Effector memory CD8-positive, alpha-beta T cell (primary cell): ENCODE results near the gene ETV7.

Experiments used
- ATAC-seq: fragments of 150-1000 bp; cut with Tn5 transposase; replicated peaks from 2 replicates; pipeline ENCODE4 v1.10.0; 2021; ENCODE audit warnings: mild to moderate bottlenecking, moderate library complexity
- DNase-seq, 3 experiments: peaks; one replicate each; pipeline ENCODE4 v3.0.0; 2021
- H3K27ac Mint-ChIP-seq, 2 donors: one replicate each; pipeline ENCODE4 v1.8.0; 2022; ENCODE audit warnings: mild to moderate bottlenecking in 2 of 2, mixed read lengths in 2 of 2, moderate library complexity in 2 of 2
- H3K27me3 Mint-ChIP-seq, 2 donors: one replicate each; pipeline ENCODE4 v1.8.0; 2022; ENCODE audit warnings: mixed read lengths in 2 of 2
- H3K36me3 Mint-ChIP-seq: one replicate; pipeline ENCODE4 v1.8.0; 2022; ENCODE audit warnings: mild to moderate bottlenecking, moderate library complexity, mixed read lengths; ENCODE audit not compliant: insufficient read depth
- H3K4me1 Mint-ChIP-seq, 2 donors: one replicate each; pipeline ENCODE4 v1.8.0; 2022; ENCODE audit warnings: low read depth in 2 of 2, mixed read lengths in 2 of 2
- H3K4me3 Mint-ChIP-seq, 2 donors: one replicate each; pipeline ENCODE4 v1.8.0; 2022; ENCODE audit warnings: mild to moderate bottlenecking in 2 of 2, mixed read lengths in 2 of 2, moderate library complexity in 2 of 2
- H3K9me3 Mint-ChIP-seq, 2 donors: one replicate each; pipeline ENCODE4 v1.8.0; 2022; ENCODE audit warnings: mixed read lengths in 2 of 2

ETV7 gene

GRCh38 chr6:36380166-36380565, 7.3 kb downstream of the ETV7 start:
- H3K36me3 Mint-ChIP-seq, result peaks cover 4% of the 10 kb centered on the region
- H3K27ac Mint-ChIP-seq, result no peak overlapping the region
- H3K4me3 Mint-ChIP-seq, result no peak overlapping the region

GRCh38 chr6:36378936-36379335, 8.5 kb downstream of the ETV7 start:
- H3K4me1 Mint-ChIP-seq, result peaks cover 0 to 12% of the 10 kb centered on the region in 2 donors
- no peaks in the 10 kb centered on the region for H3K27me3 Mint-ChIP-seq
- ATAC-seq (no peak), DNase-seq (no peak)
- H3K9me3 Mint-ChIP-seq, result no peaks in the 10 kb centered on the region
- H3K36me3 Mint-ChIP-seq, result peaks cover 4% of the 10 kb centered on the region
- H3K4me3 Mint-ChIP-seq, result no peak overlapping the region
- peak overlapping the region in 1 of 2 donors; percentile 71 for H3K27ac Mint-ChIP-seq

More at GRCh38 chr6:36380166-36380565, 7.3 kb downstream of the ETV7 start:
- no peaks in the 10 kb centered on the region for H3K9me3 Mint-ChIP-seq
- H3K4me1 Mint-ChIP-seq, result peaks cover 0 to 12% of the 10 kb centered on the region in 2 donors
- no peaks in the 10 kb centered on the region for H3K27me3 Mint-ChIP-seq
- DNase-seq (no peak), ATAC-seq (no peak)

GRCh38 chr6:36378243-36378920, 9.1 kb downstream of the ETV7 start:
- H3K36me3 Mint-ChIP-seq, result peaks cover 4% of the 10 kb centered on the region
- DNase-seq (no peak), ATAC-seq (no peak)
- H3K4me1 Mint-ChIP-seq, result peaks cover 0 to 10% of the 10 kb centered on the region in 2 donors
- no peaks in the 10 kb centered on the region for H3K9me3 Mint-ChIP-seq
- peak overlapping the region in 1 of 2 donors; percentile 71 for H3K27ac Mint-ChIP-seq
- no peaks in the 10 kb centered on the region for H3K27me3 Mint-ChIP-seq
- H3K4me3 Mint-ChIP-seq, result no peak overlapping the region

- Mint-ChIP-seq H3K27me3 (peaks cover 0 to 5% of the 10 kb centered on the region in 2 donors), H3K27ac (peak overlapping the region in 1 of 2 donors; percentile 79), H3K4me3 (peak overlapping the region in 1 of 2 donors; percentile 7), H3K4me1 (peaks cover 0 to 4% of the 10 kb centered on the region in 2 donors), H3K36me3 (peaks cover 4% of the 10 kb centered on the region), H3K9me3 (no peaks in the 10 kb centered on the region)
- DNase-seq (no peak), ATAC-seq (no peak)
Observed at GRCh38 chr6:36377594-36377993, 9.9 kb downstream of the ETV7 start.

- H3K4me3 Mint-ChIP-seq, result no peak overlapping the region
- ATAC-seq (no peak), DNase-seq (no peak)
- peaks cover 0 to 13% of the 10 kb centered on the region in 2 donors for H3K27me3 Mint-ChIP-seq
- peaks cover 4% of the 10 kb centered on the region for H3K36me3 Mint-ChIP-seq
- H3K4me1 Mint-ChIP-seq, result peaks cover 0 to 3% of the 10 kb centered on the region in 2 donors
- H3K27ac Mint-ChIP-seq, result no peak overlapping the region
- no peaks in the 10 kb centered on the region for H3K9me3 Mint-ChIP-seq
Observed at GRCh38 chr6:36376742-36377141, 10.7 kb downstream of the ETV7 start.

- peaks cover 0 to 3% of the 10 kb centered on the region in 2 donors for H3K4me1 Mint-ChIP-seq
- ATAC-seq, result no peak
Observed at GRCh38 chr6:36376183-36376582, 11.3 kb downstream of the ETV7 start.

GRCh38 chr6:36375644-36376155, 11.8 kb downstream of the ETV7 start:
- ATAC-seq (no peak), DNase-seq (no peak)
- Mint-ChIP-seq H3K4me1 (peaks cover 0 to 3% of the 10 kb centered on the region in 2 donors), H3K36me3 (peaks cover 4% of the 10 kb centered on the region), H3K4me3 (no peak overlapping the region), H3K9me3 (no peaks in the 10 kb centered on the region), H3K27ac (no peak overlapping the region), H3K27me3 (peaks cover 0 to 14% of the 10 kb centered on the region in 2 donors)

More at GRCh38 chr6:36376183-36376582, 11.3 kb downstream of the ETV7 start:
- Mint-ChIP-seq H3K4me3 (no peak overlapping the region), H3K36me3 (peaks cover 4% of the 10 kb centered on the region), H3K27ac (no peak overlapping the region), H3K9me3 (no peaks in the 10 kb centered on the region), H3K27me3 (peaks cover 0 to 14% of the 10 kb centered on the region in 2 donors)
- DNase-seq, result no peak

- Mint-ChIP-seq H3K27ac (no peak overlapping the region), H3K36me3 (peaks cover 4% of the 10 kb centered on the region), H3K4me3 (no peak overlapping the region), H3K9me3 (no peaks in the 10 kb centered on the region), H3K27me3 (peaks cover 0 to 14% of the 10 kb centered on the region in 2 donors), H3K4me1 (peaks cover 0 to 3% of the 10 kb centered on the region in 2 donors)
- DNase-seq (no peak), ATAC-seq (no peak)
Observed at GRCh38 chr6:36374972-36375371, 12.5 kb downstream of the ETV7 start.

GRCh38 chr6:36374194-36374593, 13.3 kb downstream of the ETV7 start:
- H3K4me3 Mint-ChIP-seq, result no peak overlapping the region
- ATAC-seq (no peak), DNase-seq (no peak)
- peaks cover 0 to 14% of the 10 kb centered on the region in 2 donors for H3K27me3 Mint-ChIP-seq
- H3K9me3 Mint-ChIP-seq, result no peaks in the 10 kb centered on the region
- peaks cover 4% of the 10 kb centered on the region for H3K36me3 Mint-ChIP-seq
- no peak overlapping the region for H3K27ac Mint-ChIP-seq
- H3K4me1 Mint-ChIP-seq, result peaks cover 0 to 3% of the 10 kb centered on the region in 2 donors

GRCh38 chr6:36373368-36374019, 14.0 kb downstream of the ETV7 start:
- no peak overlapping the region for H3K27ac Mint-ChIP-seq
- DNase-seq (no peak), ATAC-seq (no peak)
- H3K36me3 Mint-ChIP-seq, result peaks cover 4% of the 10 kb centered on the region
- peaks cover 0 to 14% of the 10 kb centered on the region in 2 donors for H3K27me3 Mint-ChIP-seq
- no peak overlapping the region for H3K4me3 Mint-ChIP-seq
- no peaks in the 10 kb centered on the region for H3K9me3 Mint-ChIP-seq
- H3K4me1 Mint-ChIP-seq, result peaks cover 0 to 3% of the 10 kb centered on the region in 2 donors

GRCh38 chr6:36372088-36372487, 15.4 kb downstream of the ETV7 start:
- Mint-ChIP-seq H3K9me3 (no peaks in the 10 kb centered on the region), H3K4me1 (no peaks in the 10 kb centered on the region), H3K4me3 (no peak overlapping the region), H3K27ac (peak overlapping the region in 1 of 2 donors; percentile 21), H3K27me3 (peaks cover 0 to 14% of the 10 kb centered on the region in 2 donors), H3K36me3 (peaks cover 4% of the 10 kb centered on the region)
- DNase-seq (no peak), ATAC-seq (no peak)

- H3K9me3 Mint-ChIP-seq, result no peaks in the 10 kb centered on the region
- H3K36me3 Mint-ChIP-seq, result peaks cover under 1% of the 10 kb centered on the region
- H3K27me3 Mint-ChIP-seq, result peaks cover 0 to 14% of the 10 kb centered on the region in 2 donors
Observed at GRCh38 chr6:36371211-36371610, 16.3 kb downstream of the ETV7 start.

GRCh38 chr6:36370638-36371037, 16.8 kb downstream of the ETV7 start:
- Mint-ChIP-seq H3K4me3 (no peak overlapping the region), H3K27me3 (peaks cover 0 to 14% of the 10 kb centered on the region in 2 donors), H3K27ac (no peak overlapping the region), H3K9me3 (no peaks in the 10 kb centered on the region), H3K4me1 (no peaks in the 10 kb centered on the region), H3K36me3 (no peaks in the 10 kb centered on the region)
- ATAC-seq, result no peak
- no peak for DNase-seq

More at GRCh38 chr6:36371211-36371610, 16.3 kb downstream of the ETV7 start:
- DNase-seq, result no peak
- Mint-ChIP-seq H3K27ac (no peak overlapping the region), H3K4me1 (no peaks in the 10 kb centered on the region), H3K4me3 (no peak overlapping the region)
- no peak for ATAC-seq
